Measurements from ENCODE around the gene PAPPA.
A peak's percentile ranks its signal among the peaks of the same experiment; 100 is the strongest.

Gene PAPPA

GRCh38 chr9:116154334-116154975 lies 864 bp downstream of the PAPPA start:
- DNase-seq, result no peak

GRCh38 chr9:116154976-116155697 lies 1.5 kb downstream of the PAPPA start:
- no peak for DNase-seq

GRCh38 chr9:116155698-116156039 lies 2.1 kb downstream of the PAPPA start:
- no peak for DNase-seq

- DNase-seq, result peak; percentile 12 to 57
Observed at GRCh38 chr9:116156621-116157314, 3.2 kb downstream of the PAPPA start.

- DNase-seq, result no peak
Observed at GRCh38 chr9:116157436-116158138, 4.0 kb downstream of the PAPPA start.

GRCh38 chr9:116160676-116161571 lies 7.3 kb downstream of the PAPPA start:
- no peak for DNase-seq

- no peak for DNase-seq
Observed at GRCh38 chr9:116162241-116162781, 8.7 kb downstream of the PAPPA start.

GRCh38 chr9:116163293-116164055 lies 9.9 kb downstream of the PAPPA start:
- no peak for DNase-seq

GRCh38 chr9:116165912-116166311 lies 12.3 kb downstream of the PAPPA start:
- DNase-seq, result no peak

- DNase-seq, result no peak
Observed at GRCh38 chr9:116166713-116167112, 13.1 kb downstream of the PAPPA start.

GRCh38 chr9:116168231-116168630 lies 14.6 kb downstream of the PAPPA start:
- DNase-seq, result no peak

- DNase-seq, result no peak
Observed at GRCh38 chr9:116172216-116172615, 18.6 kb downstream of the PAPPA start.

GRCh38 chr9:116174347-116174746 lies 20.8 kb downstream of the PAPPA start:
- no peak for DNase-seq

- DNase-seq, result no peak
Observed at GRCh38 chr9:116175614-116176013, 22.0 kb downstream of the PAPPA start.

GRCh38 chr9:116178481-116179211 lies 25.1 kb downstream of the PAPPA start:
- no peak for DNase-seq

- no peak for DNase-seq
Observed at GRCh38 chr9:116179568-116179967, 26.0 kb downstream of the PAPPA start.

GRCh38 chr9:116181853-116182610 lies 28.4 kb downstream of the PAPPA start:
- DNase-seq, result no peak

- DNase-seq, result no peak
Observed at GRCh38 chr9:116182876-116183275, 29.3 kb downstream of the PAPPA start.

- no peak for DNase-seq
Observed at GRCh38 chr9:116187570-116188170, 34.1 kb downstream of the PAPPA start.

All from NCI-H187 (cell line).